H1 (cell line): Measurements from ENCODE around the gene NAGS. TPM values are rescaled to one million over a fixed set of nuclear protein-coding genes. Genes with fewer than 3 reads are reported as not detected.

Experiments used
- CTCF ChIA-PET: fragments of 300-600 bp; sonication (Branson Sonifier 250); formaldehyde crosslinking; loops from one replicate; lab custom pipeline; 2021; ENCODE audit not compliant: partially characterized antibody; lab: Charles Lee
- POLR2A ChIA-PET: fragments of 300-600 bp; sonication (Branson Sonifier 250); formaldehyde crosslinking; loops from one replicate; lab custom pipeline; 2021; ENCODE audit warnings: inconsistent platforms; ENCODE audit not compliant: partially characterized antibody; lab: Charles Lee
- DNase-seq, 2 experiments: peaks; one replicate each; pipeline versions ENCODE4 v3.0.0 to v3.0.0-alpha.2; 2010 to 2022; ENCODE audit warnings: low spot score in 2 of 2, low read depth in 1 of 2, mixed read lengths in 1 of 2
- FAIRE-seq: peaks from 2 replicates; lab custom pipeline; 2011; peaks lifted over from hg19 to GRCh38; lab: Jason Lieb, UNC
- H2AFZ ChIP-seq: 2 replicates; pipeline ENCODE4 v1.8.1; 2012; ENCODE audit warnings: low read length, inconsistent platforms
- H2AK5ac ChIP-seq: 2 replicates; pipeline ENCODE4 v1.6.1; 2013; ENCODE audit warnings: low read depth, low read length
- H2BK120ac ChIP-seq: replicated peaks from 2 replicates; pipeline ENCODE3; 2013; ENCODE audit warnings: low read depth, low read length, inconsistent platforms
- H2BK12ac ChIP-seq: 2 replicates; pipeline ENCODE4 v1.6.1; 2013; ENCODE audit warnings: low read depth, low read length
- H2BK15ac ChIP-seq: 2 replicates; pipeline ENCODE4 v1.6.1; 2013; ENCODE audit warnings: low read length
- H2BK20ac ChIP-seq: 2 replicates; pipeline ENCODE4 v1.6.1; 2013; ENCODE audit warnings: low read length
- H2BK5ac ChIP-seq: 2 replicates; pipeline ENCODE4 v1.6.1; 2013; ENCODE audit warnings: low read depth, low read length
- H3K14ac ChIP-seq: 2 replicates; pipeline ENCODE4 v1.6.1; 2013; ENCODE audit warnings: inconsistent platforms; ENCODE audit not compliant: insufficient read length
- H3K18ac ChIP-seq: 2 replicates; pipeline ENCODE4 v1.6.1; 2013; ENCODE audit warnings: low read length; ENCODE audit errors: extremely low read depth
- H3K23ac ChIP-seq: 2 replicates; pipeline ENCODE4 v1.6.1; 2013; ENCODE audit warnings: inconsistent platforms; ENCODE audit not compliant: insufficient read length
- H3K23me2 ChIP-seq: 2 replicates; pipeline ENCODE4 v1.6.1; 2013; ENCODE audit warnings: low read depth, low read length
- H3K27ac ChIP-seq: 2 replicates; pipeline ENCODE4 v1.6.1; 2011; ENCODE audit warnings: low read depth, low read length, inconsistent platforms
- H3K27me3 ChIP-seq, 4 experiments: replicated peaks in 1 of 4; 1 replicate in 1 of 4; 2 replicates in 3 of 4; pipeline versions ENCODE4 v1.6.1 to v1.8.1; 2011 to 2013; ENCODE audit warnings: low read length in 3 of 4, mild to moderate bottlenecking in 3 of 4, inconsistent platforms in 2 of 4, mixed read lengths in 2 of 4, moderate library complexity in 1 of 4; ENCODE audit not compliant: control insufficient read depth in 3 of 4, insufficient read depth in 3 of 4; ENCODE audit errors: extremely low read depth in 1 of 4
- H3K36me3 ChIP-seq, 4 experiments: 2 replicates each; pipeline versions ENCODE4 v1.6.1 to v1.8.1; 2011 to 2013; ENCODE audit warnings: mild to moderate bottlenecking in 4 of 4, low read length in 3 of 4, moderate library complexity in 2 of 4, control low read depth in 1 of 4, inconsistent platforms in 1 of 4; ENCODE audit not compliant: insufficient read depth in 4 of 4, control insufficient read depth in 2 of 4
- H3K4ac ChIP-seq: replicated peaks from 2 replicates; pipeline ENCODE3; 2013; ENCODE audit warnings: low read length, low read depth, mixed read lengths, inconsistent platforms; ENCODE audit not compliant: insufficient read length
- H3K4me1 ChIP-seq, 4 experiments: replicated peaks in 1 of 4; 1 replicate in 1 of 4; 2 replicates in 3 of 4; pipeline versions ENCODE4 v1.6.1 to v1.8.1; 2011 to 2013; ENCODE audit warnings: low read length in 3 of 4, inconsistent platforms in 2 of 4, mixed read lengths in 1 of 4; ENCODE audit not compliant: insufficient read depth in 4 of 4, control insufficient read depth in 3 of 4
- H3K4me2 ChIP-seq, 2 experiments: 2 replicates each; pipeline versions ENCODE4 v1.6.1 to v1.8.1; 2011 to 2013; ENCODE audit warnings: low read depth in 2 of 2, low read length in 2 of 2, control low read depth in 1 of 2, inconsistent platforms in 1 of 2, mild to moderate bottlenecking in 1 of 2; ENCODE audit not compliant: insufficient read depth in 1 of 2
- H3K4me3 ChIP-seq, 4 experiments: fragments of 200-600, 300-600 bp in 1 of 4; sonication (generic), shearing (Covaris generic), sonication (Bioruptor Twin) in 1 of 4; 2 replicates each; pipeline versions ENCODE4 v1.5.1 to v1.8.1; 2011 to 2016; ENCODE audit warnings: low read length in 4 of 4, low read depth in 3 of 4, control low read depth in 2 of 4, inconsistent platforms in 2 of 4, mild to moderate bottlenecking in 2 of 4, mixed read lengths in 1 of 4, moderate library complexity in 1 of 4; ENCODE audit not compliant: insufficient read depth in 2 of 4; ENCODE audit errors: extremely low read depth in 1 of 4
- H3K56ac ChIP-seq: replicated peaks from 2 replicates; pipeline ENCODE3; 2013; ENCODE audit warnings: low read depth, mild to moderate bottlenecking, mixed read lengths, low read length, inconsistent platforms; ENCODE audit not compliant: insufficient read length
- H3K79me1 ChIP-seq: 2 replicates; pipeline ENCODE4 v1.6.1; 2013; ENCODE audit warnings: low read depth, low read length, control low read depth
- H3K79me2 ChIP-seq, 2 experiments: 2 replicates each; pipeline versions ENCODE4 v1.6.1 to v1.8.1; 2012 to 2013; ENCODE audit warnings: low read length in 2 of 2, mild to moderate bottlenecking in 2 of 2, inconsistent platforms in 1 of 2; ENCODE audit not compliant: insufficient read depth in 2 of 2, control insufficient read depth in 1 of 2
- H3K9ac ChIP-seq, 4 experiments: replicated peaks in 1 of 4; 1 replicate in 1 of 4; 2 replicates in 3 of 4; pipeline versions ENCODE4 v1.6.1 to v1.8.1; 2011 to 2013; ENCODE audit warnings: low read depth in 3 of 4, low read length in 3 of 4, control low read depth in 2 of 4, mild to moderate bottlenecking in 2 of 4, moderate library complexity in 2 of 4, inconsistent platforms in 1 of 4; ENCODE audit errors: extremely low read depth in 1 of 4
- H3K9me3 ChIP-seq, 2 experiments: 2 replicates each; pipeline versions ENCODE4 v1.6.1 to v1.8.1; 2012 to 2013; ENCODE audit warnings: mild to moderate bottlenecking in 2 of 2, moderate library complexity in 2 of 2, control low read depth in 1 of 2, inconsistent platforms in 1 of 2, low read depth in 1 of 2, low read length in 1 of 2, mixed read lengths in 1 of 2; ENCODE audit not compliant: insufficient read depth in 2 of 2
- H4K20me1 ChIP-seq, 2 experiments: replicated peaks in 1 of 2; 2 replicates each; pipeline versions ENCODE3 to v1.8.1; 2011 to 2013; ENCODE audit warnings: inconsistent platforms in 2 of 2, low read length in 2 of 2, mild to moderate bottlenecking in 1 of 2; ENCODE audit not compliant: insufficient read depth in 2 of 2, control insufficient read depth in 1 of 2
- H4K5ac ChIP-seq: 2 replicates; pipeline ENCODE4 v1.6.1; 2013; ENCODE audit warnings: low read length, low read depth, mixed read lengths, inconsistent platforms; ENCODE audit not compliant: insufficient read length
- H4K8ac ChIP-seq: 2 replicates; pipeline ENCODE4 v1.8.0; 2013; ENCODE audit warnings: mild to moderate bottlenecking, moderate library complexity, low read length, inconsistent platforms; ENCODE audit not compliant: insufficient read depth; ENCODE audit errors: extremely low read depth
- H4K91ac ChIP-seq: replicated peaks from 2 replicates; pipeline ENCODE3; 2013; ENCODE audit warnings: low read length, mixed read lengths, inconsistent platforms; ENCODE audit not compliant: insufficient read length
- GTF2F1 ChIP-seq: IDR thresholded peaks from 2 replicates; pipeline ENCODE4 v1.6.1; 2012; ENCODE audit warnings: low read depth, low read length, improper control_type of control experiment, borderline replicate concordance
- NANOG ChIP-seq: IDR thresholded peaks from 2 replicates; pipeline ENCODE4 v1.6.1; 2011; ENCODE audit warnings: low read length, low read depth, mild to moderate bottlenecking, inconsistent platforms; ENCODE audit not compliant: insufficient read depth, poor library complexity, severe bottlenecking
- SAP30 ChIP-seq: fragments of 300-600 bp; sonication (generic); IDR thresholded peaks from 2 replicates; pipeline ENCODE4 v1.7.1; 2012; ENCODE audit warnings: low read length, moderate library complexity, mild to moderate bottlenecking, inconsistent platforms; ENCODE audit not compliant: insufficient read depth, insufficient replicate concordance
- SIN3A ChIP-seq, 2 experiments: IDR thresholded peaks in 1 of 2; conservative IDR thresholded peaks in 1 of 2; 2 replicates each; pipeline ENCODE4 v1.6.1; 2011 to 2012; ENCODE audit warnings: low read length in 2 of 2, improper control_type of control experiment in 1 of 2, low read depth in 1 of 2, mild to moderate bottlenecking in 1 of 2
- SP1 ChIP-seq: IDR thresholded peaks from 2 replicates; pipeline ENCODE4 v1.6.1; 2011; ENCODE audit warnings: low read depth, low read length
- WGBS, 2 experiments: shearing (Covaris generic) in 1 of 2; methylation state at CpG; one replicate each; pipeline versions ENCODE4 v1.1.6 to v1.1.7; 2013 to 2015; ENCODE audit warnings: low lambda C conversion rate in 2 of 2, mixed read lengths in 2 of 2, inconsistent platforms in 1 of 2, low coverage in 1 of 2, missing lambda C conversion rate in 1 of 2; ENCODE audit not compliant: insufficient replicate concordance in 2 of 2, insufficient coverage in 1 of 2, insufficient read length in 1 of 2; ENCODE audit errors: extremely low coverage in 1 of 2, missing lambda C conversion rate in 1 of 2; 5-methylcytosine and 5-hydroxymethylcytosine counted together
- polyA plus RNA-seq, 7 experiments: library from polyadenylated mRNA; depleted of rRNA in 3 of 7; stranded (reverse) in 5 of 7; unstranded in 2 of 7; fragments of >200 nt in 5 of 7; fragments of 200-250 nt in 2 of 7; gene quantifications; 1 replicate in 5 of 7; 2 replicates in 1 of 7; 4 replicates in 1 of 7; pipeline versions ENCODE4 v1.2.1 to v1.2.3, GENCODE V29; 2011 to 2013; ENCODE audit warnings: missing spikeins in 2 of 7, mixed read lengths in 2 of 7
- total RNA-seq: library from RNA; stranded (reverse); fragmentation: NEBNext Ultra II Directional; extraction: Animal tissue kit (Norgen Biotek cat#: 25700); gene quantifications from 2 replicates; pipeline ENCODE4 v1.2.1, GENCODE V29; 2021

Gene NAGS
- total and polyA plus RNA-seq, 2 of the 8 experiments (the other 6 are each of a cell fraction or from before 2014, with no cell fraction given), result 4.0 to 5.1 TPM

- Histone ChIP-seq H4K20me1 (peaks cover 0 to 2% of the 10 kb centered on the region in 2 experiments), H3K27ac (no peak overlapping the region), H2AK5ac (no peak overlapping the region; the same call in 1 of the 2 replicates), H3K79me2 (no peaks in the 10 kb centered on the region), H3K4ac (no peak overlapping the region), H3K23ac (no peak overlapping the region), H3K18ac (no peak overlapping the region), H3K36me3 (no peaks in the 10 kb centered on the region), H3K23me2 (peaks cover 9% of the 10 kb centered on the region), H4K5ac (no peak overlapping the region), H2BK5ac (no peak overlapping the region), H3K9ac (no peak overlapping the region), H3K4me1 (peaks cover 0 to 5% (median 1%) of the 10 kb centered on the region in 4 experiments; a peak in 5 of 7 replicates), H2BK15ac (no peak overlapping the region), H3K79me1 (no peaks in the 10 kb centered on the region), H3K4me2 (no peak overlapping the region), H3K4me3 (no peak overlapping the region), H2BK20ac (no peak overlapping the region), H3K56ac (no peak overlapping the region), H4K91ac (no peak overlapping the region), H2BK120ac (no peak overlapping the region), H2BK12ac (no peak overlapping the region), H3K27me3 (peaks cover 0 to 12% (median 11%) of the 10 kb centered on the region in 4 experiments; a peak in 6 of 7 replicates), H4K8ac (no peak overlapping the region), H2AFZ (no peak overlapping the region), H3K9me3 (no peaks in the 10 kb centered on the region), H3K14ac (no peak overlapping the region)
- 95% methylated on average over 11 of the region's 12 CpGs; no CpG with 5 or more reads in 1 of the 2 experiments for WGBS, 2 experiments
- CTCF ChIA-PET, result interaction anchor here (0.6 to 22.7 kb wide), 8 partner anchors 17 to 1667 kb away, joined by 3 to 416 read pairs (median 4); partner anchors contain the start of gene PPY
- POLR2A ChIA-PET, result interaction anchor here (2.1 kb wide), 1 partner anchor 66 kb away, joined by 8 read pairs; the partner anchor contains the start of gene LSM12
- TF ChIP-seq NANOG (no peak), SP1 (no peak), SIN3A (conservative IDR thresholded peaks at IDR 0.05 in 1 of 2, IDR thresholded peaks at IDR 0.05 in 1 of 2; ENCODE audit: low read depth in 1 of 2, low read length in 2 of 2) (no peak), SAP30 (no peak), GTF2F1 (no peak)
- FAIRE-seq (no peak), DNase-seq (no peak)
These were observed 4.1 kb upstream of the NAGS start for GRCh38 chr17:44000141-44000860.
